HG03025 (cell line): Measurements from ENCODE around the gene NRP2.

Experiments used
- ATAC-seq: cut with Tn5 transposase; IDR thresholded peaks from one replicate; pipeline ENCODE4 v1.9.1; 2021; ENCODE audit warnings: mild to moderate bottlenecking, moderate library complexity; ENCODE audit not compliant: unreplicated experiment, low FRiP score

NRP2 gene

GRCh38 chr2:205727174-205727573, 44.9 kb downstream of the NRP2 start:
- ATAC-seq = no peak

- ATAC-seq = no peak
Measured at GRCh38 chr2:205728366-205728765, 46.1 kb downstream of the NRP2 start.

- ATAC-seq = no peak
Measured at GRCh38 chr2:205730191-205730590, 47.9 kb downstream of the NRP2 start.

- ATAC-seq = no peak
Measured at GRCh38 chr2:205730701-205731582, 48.6 kb downstream of the NRP2 start.

- peak; percentile 66 for ATAC-seq
Measured at GRCh38 chr2:205731583-205731981, 49.3 kb downstream of the NRP2 start.

GRCh38 chr2:205732314-205732713, 50.0 kb downstream of the NRP2 start:
- ATAC-seq = no peak

- ATAC-seq = no peak
Measured at GRCh38 chr2:205733082-205733481, 50.8 kb downstream of the NRP2 start.

- ATAC-seq = no peak
Measured at GRCh38 chr2:205733648-205734047, 51.3 kb downstream of the NRP2 start.

GRCh38 chr2:205734436-205735037, 52.2 kb downstream of the NRP2 start:
- ATAC-seq = no peak

GRCh38 chr2:205738117-205738968, 56.0 kb downstream of the NRP2 start:
- ATAC-seq = no peak

- no peak for ATAC-seq
Measured at GRCh38 chr2:205739620-205740019, 57.3 kb downstream of the NRP2 start.

GRCh38 chr2:205740381-205740780, 58.1 kb downstream of the NRP2 start:
- ATAC-seq = no peak

GRCh38 chr2:205741256-205741978, 59.1 kb downstream of the NRP2 start:
- ATAC-seq = no peak

- ATAC-seq = no peak
Measured at GRCh38 chr2:205743137-205743536, 60.8 kb downstream of the NRP2 start.

GRCh38 chr2:205744074-205744591, 61.8 kb downstream of the NRP2 start:
- ATAC-seq = no peak

GRCh38 chr2:205745661-205746419, 63.5 kb downstream of the NRP2 start:
- ATAC-seq = no peak

- ATAC-seq = no peak
Measured at GRCh38 chr2:205746420-205746785, 64.1 kb downstream of the NRP2 start.

- ATAC-seq = no peak
Measured at GRCh38 chr2:205747829-205748386, 65.6 kb downstream of the NRP2 start.

GRCh38 chr2:205748639-205749038, 66.3 kb downstream of the NRP2 start:
- ATAC-seq = no peak
